ENCODE measurements around the gene MAPK8. TPM values are rescaled to one million over a fixed set of nuclear protein-coding genes. Genes with fewer than 3 reads are reported as not detected.

Gene MAPK8
- total RNA-seq, result 47.9 TPM
- long read RNA-seq, partial matches to known transcripts, result 0 of 7 reads
- long read RNA-seq, other reads (novel, unspliced or antisense), result 6 of 7 reads

DNA sequence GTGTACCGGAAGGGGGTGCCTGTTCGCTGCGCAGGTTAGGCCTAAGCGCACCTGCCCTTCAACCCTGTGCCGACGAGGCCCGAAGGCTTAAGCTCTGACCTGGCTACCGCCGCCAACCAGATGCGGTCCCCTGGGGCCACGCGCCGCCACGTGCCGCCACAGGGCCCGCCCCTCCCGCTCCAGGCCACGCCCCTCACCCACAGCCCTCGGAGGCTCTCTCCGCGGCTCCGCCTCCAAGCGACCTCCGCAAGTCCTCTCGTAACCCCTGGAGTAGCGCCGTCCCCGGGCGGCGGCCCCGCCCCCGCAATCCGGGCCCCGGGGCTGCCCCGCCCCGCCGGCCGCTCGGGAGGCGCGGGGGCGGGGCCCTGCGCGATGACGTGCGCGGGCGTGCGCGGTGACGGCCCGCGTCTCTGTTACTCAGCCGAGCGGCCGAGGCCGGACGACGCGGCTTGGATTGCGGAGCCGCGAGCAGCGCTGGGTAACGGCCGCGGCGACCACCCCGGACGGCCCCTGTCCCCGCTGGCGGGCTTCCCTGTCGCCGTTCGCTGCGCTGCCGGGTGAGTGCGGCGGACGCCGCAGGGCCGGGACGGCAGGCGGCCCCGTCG lies at the start of gene MAPK8:
TSS of gene MAPK8 (plus strand) at position 413 of the 605 bp plus-strand sequence. CDS start 94,984 bp downstream, outside the sequence.
- H3K27ac ChIP-seq, result peak within 1 kb of the TSS; percentile 92
- H3K4me1 ChIP-seq, result peaks cover 28% of the 10 kb centered on the region
- no peaks in the 10 kb centered on the region for H3K9me3 ChIP-seq
- intact Hi-C loops (cut with DNase I), result no loop called here
- ATAC-seq (peak; percentile 97 to 98), DNase-seq (peak; percentile 96)
- H3K27me3 ChIP-seq (ENCODE audit: low read depth), result no peaks in the 10 kb centered on the region
- H3K4me3 ChIP-seq, result peak within 1 kb of the TSS; percentile 81
- H3K36me3 ChIP-seq, result no peaks in the 10 kb centered on the region
- TF ChIP-seq, protein P1, sequence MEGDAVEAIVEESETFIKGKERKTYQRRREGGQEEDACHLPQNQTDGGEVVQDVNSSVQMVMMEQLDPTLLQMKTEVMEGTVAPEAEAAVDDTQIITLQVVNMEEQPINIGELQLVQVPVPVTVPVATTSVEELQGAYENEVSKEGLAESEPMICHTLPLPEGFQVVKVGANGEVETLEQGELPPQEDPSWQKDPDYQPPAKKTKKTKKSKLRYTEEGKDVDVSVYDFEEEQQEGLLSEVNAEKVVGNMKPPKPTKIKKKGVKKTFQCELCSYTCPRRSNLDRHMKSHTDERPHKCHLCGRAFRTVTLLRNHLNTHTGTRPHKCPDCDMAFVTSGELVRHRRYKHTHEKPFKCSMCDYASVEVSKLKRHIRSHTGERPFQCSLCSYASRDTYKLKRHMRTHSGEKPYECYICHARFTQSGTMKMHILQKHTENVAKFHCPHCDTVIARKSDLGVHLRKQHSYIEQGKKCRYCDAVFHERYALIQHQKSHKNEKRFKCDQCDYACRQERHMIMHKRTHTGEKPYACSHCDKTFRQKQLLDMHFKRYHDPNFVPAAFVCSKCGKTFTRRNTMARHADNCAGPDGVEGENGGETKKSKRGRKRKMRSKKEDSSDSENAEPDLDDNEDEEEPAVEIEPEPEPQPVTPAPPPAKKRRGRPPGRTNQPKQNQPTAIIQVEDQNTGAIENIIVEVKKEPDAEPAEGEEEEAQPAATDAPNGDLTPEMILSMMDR (IDR thresholded peaks at IDR 0.05), result no peak

- DNase-seq (no peak), ATAC-seq (no peak)
- Histone ChIP-seq H3K9me3 (no peaks in the 10 kb centered on the region), H3K4me3 (no peak overlapping the region), H3K27ac (no peak overlapping the region), H3K4me1 (no peaks in the 10 kb centered on the region), H3K27me3 (ENCODE audit: low read depth) (no peaks in the 10 kb centered on the region), H3K36me3 (no peaks in the 10 kb centered on the region)
- TF ChIP-seq, protein P1 (IDR thresholded peaks at IDR 0.05), result no peak
- intact Hi-C loops (cut with DNase I), result no loop called here
Observed at GRCh38 chr10:48257407-48257961, 49.0 kb upstream of the MAPK8 start.

DNA sequence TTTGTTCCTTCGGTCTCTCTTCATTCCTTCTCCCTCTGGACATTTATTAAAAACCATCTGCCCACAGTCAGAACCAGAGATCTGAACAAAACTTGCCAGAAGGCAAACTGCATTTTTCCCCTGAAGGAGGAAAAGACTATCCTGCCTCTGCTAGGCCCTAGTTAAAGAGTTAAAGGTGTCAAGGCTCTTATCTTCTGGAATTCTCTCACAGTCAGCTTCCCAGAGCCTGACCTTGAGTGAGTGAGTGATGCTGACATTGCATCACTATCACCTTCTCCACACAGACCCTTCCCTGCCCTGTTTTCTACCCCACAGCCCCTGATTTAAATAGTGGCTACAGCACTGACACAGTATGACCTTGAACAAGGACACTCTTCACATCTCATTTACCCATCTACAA lies 48.4 kb upstream of the MAPK8 start:
- no peaks in the 10 kb centered on the region for H3K36me3 ChIP-seq
- no peak overlapping the region for H3K27ac ChIP-seq
- TF ChIP-seq, protein P1 (IDR thresholded peaks at IDR 0.05), result no peak
- no peak for DNase-seq
- H3K4me1 ChIP-seq, result no peaks in the 10 kb centered on the region
- no peak overlapping the region for H3K4me3 ChIP-seq
- intact Hi-C loops (cut with DNase I), result no loop called here
- no peaks in the 10 kb centered on the region for H3K27me3 ChIP-seq (ENCODE audit: low read depth)
- ATAC-seq, result no peak
- H3K9me3 ChIP-seq, result no peaks in the 10 kb centered on the region

- DNase-seq (no peak), ATAC-seq (no peak)
- Histone ChIP-seq H3K4me3 (no peak overlapping the region), H3K27ac (no peak overlapping the region), H3K36me3 (no peaks in the 10 kb centered on the region), H3K27me3 (ENCODE audit: low read depth) (no peaks in the 10 kb centered on the region), H3K4me1 (no peaks in the 10 kb centered on the region), H3K9me3 (no peaks in the 10 kb centered on the region)
- intact Hi-C loops (cut with DNase I), result no loop called here
- TF ChIP-seq, protein P1 (IDR thresholded peaks at IDR 0.05), result no peak
Observed at GRCh38 chr10:48266528-48266927, 39.9 kb upstream of the MAPK8 start.

DNA sequence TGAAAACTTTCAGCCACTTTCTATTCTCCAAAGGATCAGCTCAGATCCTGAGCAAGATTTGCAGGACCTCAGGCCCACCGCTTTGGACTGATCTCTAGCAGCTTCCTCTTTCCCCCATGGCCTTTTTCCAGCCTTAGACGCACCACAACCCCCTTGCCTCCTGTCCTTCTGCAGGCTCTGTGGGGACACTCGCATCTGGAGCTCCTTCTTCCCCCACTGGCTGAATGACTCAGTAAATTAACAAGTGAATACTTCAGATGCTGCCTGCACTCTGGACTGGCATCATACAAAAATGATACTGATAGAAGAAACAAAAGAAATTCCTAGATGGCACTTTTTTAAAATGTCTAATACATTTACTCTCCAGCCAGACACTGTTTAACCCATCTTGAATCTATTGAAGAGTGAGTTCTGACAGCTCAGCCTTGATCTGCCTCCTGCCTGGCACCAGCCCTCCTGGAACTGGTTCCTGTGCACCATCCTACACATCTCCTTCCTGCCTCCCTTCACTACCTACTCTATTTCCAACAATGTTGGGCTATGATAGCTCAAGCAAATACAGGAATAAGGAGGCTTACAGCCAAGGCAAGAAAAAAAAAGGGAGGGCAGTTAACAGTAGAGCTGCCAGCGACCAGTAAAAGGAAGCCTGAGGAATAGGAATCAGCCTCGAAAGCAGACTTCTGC lies 35.3 kb upstream of the MAPK8 start:
- no peak overlapping the region for H3K27ac ChIP-seq
- H3K36me3 ChIP-seq, result no peaks in the 10 kb centered on the region
- H3K27me3 ChIP-seq (ENCODE audit: low read depth), result no peaks in the 10 kb centered on the region
- H3K4me1 ChIP-seq, result no peaks in the 10 kb centered on the region
- intact Hi-C loops (cut with DNase I), result no loop called here
- no peaks in the 10 kb centered on the region for H3K9me3 ChIP-seq
- DNase-seq (no peak), ATAC-seq (no peak)
- H3K4me3 ChIP-seq, result no peak overlapping the region
- TF ChIP-seq, protein P1 (IDR thresholded peaks at IDR 0.05), result no peak

All from lower lobe of right lung (tissue), 2 donors.